Urinary bladder (tissue), 4 donors: Measurements from ENCODE around the gene MAP4K4. TPM values are rescaled to one million over a fixed set of nuclear protein-coding genes. Genes with fewer than 3 reads are reported as not detected.

Experiments used
- DNase-seq: peaks from one replicate; pipeline ENCODE4 v3.0.0-alpha.2; 2015; ENCODE audit errors: extremely low spot score
- H3K27ac ChIP-seq: one replicate; pipeline ENCODE4 v1.5.1; 2013; ENCODE audit warnings: low read depth, mild to moderate bottlenecking, moderate library complexity
- H3K36me3 ChIP-seq: one replicate; pipeline ENCODE4 v1.6.1; 2013; ENCODE audit warnings: mild to moderate bottlenecking, moderate library complexity; ENCODE audit not compliant: insufficient read depth
- H3K4me1 ChIP-seq: one replicate; pipeline ENCODE4 v1.6.1; 2013; ENCODE audit warnings: mild to moderate bottlenecking, moderate library complexity; ENCODE audit not compliant: insufficient read depth
- H3K4me3 ChIP-seq: one replicate; pipeline ENCODE4 v1.5.1; 2013; ENCODE audit warnings: low read depth, low read length
- WGBS: extraction: QIAGEN DNeasy Blood & Tissue Kit; methylation state at CpG from one replicate; pipeline ENCODE4 v1.1.7; 2013; 5-methylcytosine and 5-hydroxymethylcytosine counted together
- polyA plus RNA-seq: library from polyadenylated mRNA; stranded (reverse); fragments of 200-250 nt; gene quantifications from one replicate; pipeline ENCODE4 v1.2.3, GENCODE V29; 2013
- total RNA-seq: library from RNA; depleted of rRNA; stranded (reverse); fragments of >200 nt; gene quantifications from one replicate; pipeline ENCODE4 v1.2.3, GENCODE V29; 2014
- donor health status: healthy with polysubstance abuse.
- donor health status: healthy.

MAP4K4 gene
- total RNA-seq: 75.7 TPM
- 26.5 TPM for polyA plus RNA-seq

DNA sequence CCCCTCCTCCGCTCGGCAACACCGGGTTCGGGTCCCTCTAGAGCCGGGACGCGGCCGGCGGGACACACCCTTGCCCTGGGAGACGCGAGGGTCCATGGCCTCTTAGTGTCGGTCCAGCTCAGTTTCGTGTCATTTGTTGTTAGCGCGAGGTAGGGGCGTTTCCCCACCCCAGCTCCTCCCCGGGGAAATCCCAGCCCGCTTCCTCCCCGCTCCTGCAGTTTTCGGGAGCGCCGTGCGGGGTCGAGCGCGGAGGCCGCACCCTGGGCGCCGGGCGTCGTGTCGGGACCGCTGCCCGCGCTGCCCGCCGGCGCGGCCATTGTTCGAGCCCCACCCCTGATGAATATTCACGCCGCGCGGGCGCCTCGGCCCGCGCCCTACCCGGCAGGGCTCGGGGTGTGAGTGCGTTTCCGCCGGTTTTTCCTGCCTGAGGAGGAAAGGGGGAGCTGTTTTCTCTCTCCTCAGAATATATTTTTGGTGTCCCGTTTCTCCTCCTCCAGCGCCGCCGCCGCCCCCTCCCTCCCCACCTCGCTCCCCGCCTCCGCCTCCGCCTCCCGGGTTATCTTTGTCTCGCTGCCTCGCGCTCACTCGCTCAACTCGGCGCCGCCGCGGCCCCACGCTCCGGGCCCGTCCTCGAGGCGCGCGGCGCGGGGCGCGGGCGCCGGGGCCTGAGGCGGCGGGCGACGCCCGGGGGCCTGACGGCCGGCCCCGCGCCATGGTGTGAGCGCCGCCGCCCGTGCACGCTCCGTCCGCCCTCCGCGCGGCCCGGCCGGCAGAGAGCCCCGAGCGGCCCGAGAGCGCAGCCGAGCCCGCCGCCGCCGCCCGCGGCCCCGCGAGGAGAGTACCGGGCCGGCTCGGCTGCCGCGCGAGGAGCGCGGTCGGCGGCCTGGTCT lies at the start of gene MAP4K4:
MAP4K4 (plus strand) TSS at position 584 of the 890 bp plus-strand sequence. CDS start 374 bp downstream, outside the sequence.
- H3K4me1 ChIP-seq: peaks cover 2% of the 10 kb centered on the region

DNA sequence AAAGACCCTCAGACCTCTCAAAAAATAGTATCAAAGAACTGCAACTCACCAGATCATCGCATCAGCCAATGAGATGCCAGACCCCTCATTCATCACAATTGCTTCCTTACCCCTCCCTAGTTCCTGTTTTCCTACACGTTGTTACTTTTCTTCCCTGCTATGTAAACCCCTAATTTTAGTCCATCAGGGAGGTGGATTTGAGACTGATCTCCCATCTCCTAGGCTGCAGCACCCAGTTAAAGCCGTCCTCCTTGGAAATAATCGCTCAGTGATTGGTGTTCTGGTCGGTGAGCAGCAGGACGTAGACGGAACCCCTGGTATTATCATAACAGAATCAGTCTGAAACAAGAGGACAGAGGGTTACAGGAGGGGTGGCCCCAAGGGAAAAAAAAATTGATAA lies 44.0 kb upstream of the MAP4K4 start:
- 84% methylated on average over 7 of the region's 7 CpGs for WGBS
- Histone ChIP-seq H3K27ac (no peak overlapping the region), H3K4me1 (no peaks in the 10 kb centered on the region), H3K36me3 (no peaks in the 10 kb centered on the region), H3K4me3 (no peak overlapping the region)
- DNase-seq: no peak

More for the DNA sequence above, at the start of gene MAP4K4:
- WGBS: under 1% methylated on average over 129 of the region's 129 CpGs
- Histone ChIP-seq H3K4me3 (peak within 1 kb of the TSS; percentile 86), H3K27ac (peak within 1 kb of the TSS; percentile 84), H3K36me3 (no peaks in the 10 kb centered on the region)
- DNase-seq: peak; percentile 70

DNA sequence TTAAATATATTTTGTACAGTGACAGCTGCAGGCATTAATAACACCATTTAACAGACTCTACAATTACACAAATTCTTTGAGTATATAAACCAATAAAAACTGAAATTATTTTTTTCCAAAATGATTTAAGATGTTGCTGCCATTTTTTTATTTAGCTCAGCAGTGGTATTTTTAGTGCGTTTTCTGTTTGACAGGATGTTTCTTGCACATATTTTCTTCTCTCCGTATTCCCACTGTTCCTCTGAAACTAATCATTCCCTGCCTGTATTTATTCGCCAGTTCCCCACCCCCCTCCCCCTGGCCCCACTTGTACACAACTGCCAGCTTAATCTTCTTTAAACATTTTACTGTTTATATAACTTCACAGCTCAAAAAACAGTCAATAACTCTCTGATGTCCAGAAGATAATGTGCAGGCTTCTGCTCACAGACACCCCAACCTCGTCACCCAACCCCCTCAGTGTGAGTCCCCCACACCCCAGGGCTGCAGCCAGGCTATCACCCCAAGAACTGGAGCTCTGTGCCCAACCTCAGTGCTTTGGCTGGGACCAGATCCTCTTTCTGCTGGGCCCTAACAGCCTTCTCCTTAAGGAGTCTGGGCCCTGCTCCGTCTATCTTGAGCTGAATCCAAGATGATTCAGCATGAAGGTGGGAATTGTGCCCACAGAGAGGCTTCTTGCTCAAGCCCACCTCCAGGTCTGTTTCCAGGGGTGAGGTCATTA lies 41.6 kb upstream of the MAP4K4 start:
- Histone ChIP-seq H3K27ac (no peak overlapping the region), H3K36me3 (no peaks in the 10 kb centered on the region), H3K4me3 (no peak overlapping the region), H3K4me1 (no peaks in the 10 kb centered on the region)
- no peak for DNase-seq
- 33% methylated on average over 5 of the region's 5 CpGs for WGBS

DNA sequence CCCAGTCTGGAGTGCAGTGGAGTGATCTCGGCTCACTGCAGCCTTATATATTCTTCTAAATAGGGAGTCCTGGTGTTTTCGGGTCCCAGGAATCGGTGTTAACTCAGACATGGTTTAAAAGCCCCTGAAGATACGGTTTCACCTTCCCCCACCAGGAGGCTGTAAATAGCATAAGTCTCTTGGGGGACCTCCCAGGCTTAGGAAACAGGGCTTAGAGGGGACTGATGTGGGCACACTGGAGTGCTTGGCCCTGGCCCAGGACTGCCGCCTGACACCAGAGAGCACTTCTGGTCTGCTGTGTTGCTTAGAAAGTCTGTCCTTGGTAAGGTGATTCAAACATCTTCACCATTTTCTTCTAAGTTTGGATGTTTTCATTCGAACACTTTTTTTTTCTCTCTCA lies 39.7 kb upstream of the MAP4K4 start:
- Histone ChIP-seq H3K4me3 (no peak overlapping the region), H3K36me3 (no peaks in the 10 kb centered on the region), H3K27ac (no peak overlapping the region), H3K4me1 (no peaks in the 10 kb centered on the region)
- DNase-seq: no peak
- WGBS: 84% methylated on average over 6 of the region's 6 CpGs

DNA sequence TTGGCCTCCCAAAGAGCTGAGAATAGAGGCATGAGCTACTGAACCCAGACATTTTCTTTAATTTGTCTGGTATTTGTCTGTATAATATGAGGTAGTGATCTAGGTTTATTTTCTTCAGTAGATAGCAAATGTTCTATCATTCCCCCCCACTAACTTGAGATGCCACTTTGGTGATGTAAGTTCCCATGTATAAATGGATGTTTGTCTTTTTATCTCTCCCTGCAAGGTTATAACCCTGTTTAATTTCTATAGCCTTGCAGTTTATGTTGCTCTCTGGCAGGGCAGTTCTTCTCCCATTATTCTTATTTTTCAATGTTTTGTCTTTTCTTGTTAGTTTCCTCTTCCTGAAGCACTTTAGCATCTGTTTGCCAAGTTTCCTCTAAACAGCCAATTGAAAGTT lies 39.1 kb upstream of the MAP4K4 start:
- no peaks in the 10 kb centered on the region for H3K4me1 ChIP-seq
- no peak for DNase-seq

DNA sequence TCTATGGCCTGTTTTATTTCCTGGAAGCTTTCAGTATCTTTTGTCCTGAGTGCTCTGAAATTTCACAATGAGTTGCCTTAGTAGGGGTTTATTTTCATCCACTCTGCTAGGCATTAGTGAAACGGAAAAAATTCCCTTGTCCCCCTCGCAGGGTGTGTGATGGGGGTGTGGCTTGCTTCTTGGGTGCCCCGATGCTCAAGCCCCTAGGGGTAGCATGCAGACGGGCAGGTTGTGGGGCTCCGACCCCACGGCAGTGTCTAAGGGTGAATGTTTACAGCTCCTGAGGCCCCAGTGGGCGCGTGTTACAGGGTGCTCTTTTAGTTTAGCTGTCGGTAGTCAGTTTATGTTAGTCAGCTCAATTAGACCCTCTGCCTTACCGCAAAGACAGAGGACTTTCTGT lies 32.2 kb upstream of the MAP4K4 start:
- no peak for DNase-seq
- Histone ChIP-seq H3K36me3 (no peaks in the 10 kb centered on the region), H3K4me1 (no peaks in the 10 kb centered on the region), H3K27ac (no peak overlapping the region), H3K4me3 (no peak overlapping the region)
- WGBS: 86% methylated on average over 10 of the region's 10 CpGs

More for the DNA sequence above, 39.1 kb upstream of the MAP4K4 start:
- no peak overlapping the region for H3K27ac ChIP-seq
- H3K36me3 ChIP-seq: no peaks in the 10 kb centered on the region
- no peak overlapping the region for H3K4me3 ChIP-seq

DNA sequence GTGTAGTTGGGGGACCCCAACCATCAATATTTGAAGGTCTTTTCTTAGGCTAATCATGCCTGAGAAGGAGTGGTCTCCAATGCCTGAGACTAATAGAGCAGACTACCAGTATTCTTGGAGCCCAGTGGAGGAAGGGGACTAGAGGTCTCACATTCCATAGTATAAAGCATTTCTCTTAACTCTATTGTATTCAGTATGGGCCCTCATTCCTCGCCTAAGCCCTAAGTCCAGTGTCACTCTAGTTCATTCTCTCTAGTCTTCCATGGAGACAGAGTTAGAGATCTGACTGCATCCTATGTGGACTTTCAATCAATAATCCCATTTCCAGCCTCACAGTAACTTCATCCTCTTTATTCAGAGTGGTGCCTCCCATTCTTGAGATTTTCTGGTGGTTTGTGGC lies 29.7 kb upstream of the MAP4K4 start:
- H3K36me3 ChIP-seq: no peaks in the 10 kb centered on the region
- H3K4me3 ChIP-seq: no peak overlapping the region
- no peaks in the 10 kb centered on the region for H3K4me1 ChIP-seq
- 90% methylated on average over 1 of the region's 1 CpG for WGBS
- no peak overlapping the region for H3K27ac ChIP-seq
- no peak for DNase-seq

DNA sequence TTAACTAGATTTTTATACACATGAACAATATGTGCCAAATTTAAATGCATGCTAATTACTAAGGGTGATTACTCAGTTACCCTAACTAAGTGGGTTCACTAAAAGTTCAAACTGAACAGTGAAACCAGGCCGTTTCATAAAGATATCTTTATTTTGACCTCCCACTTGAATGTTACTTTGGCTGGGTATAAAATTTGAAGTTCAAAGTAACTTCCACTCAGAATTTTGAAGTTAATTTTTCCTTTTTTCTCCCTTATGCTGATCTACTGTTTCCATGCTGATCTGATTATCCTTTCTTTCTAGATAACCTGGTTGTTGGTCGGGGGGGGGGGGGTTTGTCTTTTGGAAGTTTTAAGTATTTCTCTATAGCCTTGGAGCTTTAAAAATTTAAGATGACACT lies 25.5 kb upstream of the MAP4K4 start:
- DNase-seq: no peak
- Histone ChIP-seq H3K27ac (no peak overlapping the region), H3K36me3 (no peaks in the 10 kb centered on the region), H3K4me1 (no peaks in the 10 kb centered on the region), H3K4me3 (no peak overlapping the region)
- WGBS: 50% methylated on average over 2 of the region's 2 CpGs

DNA sequence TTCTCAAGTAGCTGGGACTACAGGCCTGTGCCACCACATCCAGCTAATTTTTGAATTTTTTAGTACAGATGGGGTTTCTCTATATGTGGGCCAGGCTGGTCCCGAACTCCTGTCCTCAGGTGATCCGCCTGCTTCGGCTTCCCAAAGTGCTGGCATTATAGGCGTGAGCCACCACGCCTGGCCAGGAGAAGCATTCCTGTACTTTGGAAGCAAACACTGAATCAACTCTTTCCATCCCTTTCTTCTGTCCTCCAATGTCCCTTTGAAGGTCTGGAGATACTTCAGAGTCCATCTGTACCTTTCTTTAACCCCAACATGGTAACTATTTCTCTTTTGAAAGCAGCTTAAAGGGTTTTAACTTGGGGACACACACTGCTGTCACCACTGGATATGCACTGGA lies 23.6 kb upstream of the MAP4K4 start:
- no peaks in the 10 kb centered on the region for H3K4me1 ChIP-seq

DNA sequence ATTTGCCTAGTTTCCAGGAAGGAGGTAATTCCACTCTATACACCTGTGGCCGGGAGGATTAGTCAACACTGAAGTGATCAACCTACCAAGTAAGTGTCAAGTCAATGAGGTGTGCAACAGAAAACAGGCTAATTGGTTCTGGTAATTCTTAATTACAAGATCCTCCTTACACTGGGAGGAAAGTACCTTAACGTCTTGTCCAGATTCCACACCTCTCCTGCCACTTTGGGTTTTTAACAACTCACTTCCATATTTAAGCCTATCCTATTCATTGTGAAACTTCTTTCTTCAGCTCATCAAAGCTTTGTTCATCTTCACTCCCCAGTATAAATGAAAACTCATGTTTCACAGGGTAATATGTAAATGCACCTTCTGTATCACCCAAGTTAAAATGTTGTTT lies 22.0 kb upstream of the MAP4K4 start:
- Histone ChIP-seq H3K4me3 (no peak overlapping the region), H3K27ac (no peak overlapping the region), H3K4me1 (no peaks in the 10 kb centered on the region), H3K36me3 (no peaks in the 10 kb centered on the region)
- no peak for DNase-seq
- WGBS: 45% methylated on average over 2 of the region's 2 CpGs

More for the DNA sequence above, 23.6 kb upstream of the MAP4K4 start:
- H3K36me3 ChIP-seq: no peaks in the 10 kb centered on the region
- no peak for DNase-seq
- WGBS: 98% methylated on average over 5 of the region's 5 CpGs
- no peak overlapping the region for H3K4me3 ChIP-seq
- no peak overlapping the region for H3K27ac ChIP-seq

DNA sequence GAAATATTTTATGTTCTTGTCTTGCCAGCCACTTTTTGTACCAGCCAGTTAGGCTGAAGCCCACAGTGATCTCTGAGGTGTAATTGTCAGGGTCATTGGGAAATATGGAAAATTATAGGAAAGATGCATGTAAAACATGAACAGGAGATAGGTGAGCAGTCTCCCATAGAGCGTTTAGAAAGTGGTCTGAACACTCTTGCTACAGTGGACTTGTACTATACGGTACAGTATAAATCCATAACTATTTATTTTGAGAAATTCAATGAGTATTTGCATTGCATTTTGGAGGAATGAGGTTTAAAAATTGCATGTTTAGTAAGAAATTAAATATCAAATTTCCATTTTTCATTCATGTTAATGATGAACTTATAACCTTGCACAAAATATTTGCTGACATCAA lies 20.8 kb upstream of the MAP4K4 start:
- 95% methylated on average over 2 of the region's 2 CpGs for WGBS
- H3K4me1 ChIP-seq: no peaks in the 10 kb centered on the region
- H3K4me3 ChIP-seq: no peak overlapping the region
- H3K36me3 ChIP-seq: no peaks in the 10 kb centered on the region
- no peak for DNase-seq
- no peak overlapping the region for H3K27ac ChIP-seq

DNA sequence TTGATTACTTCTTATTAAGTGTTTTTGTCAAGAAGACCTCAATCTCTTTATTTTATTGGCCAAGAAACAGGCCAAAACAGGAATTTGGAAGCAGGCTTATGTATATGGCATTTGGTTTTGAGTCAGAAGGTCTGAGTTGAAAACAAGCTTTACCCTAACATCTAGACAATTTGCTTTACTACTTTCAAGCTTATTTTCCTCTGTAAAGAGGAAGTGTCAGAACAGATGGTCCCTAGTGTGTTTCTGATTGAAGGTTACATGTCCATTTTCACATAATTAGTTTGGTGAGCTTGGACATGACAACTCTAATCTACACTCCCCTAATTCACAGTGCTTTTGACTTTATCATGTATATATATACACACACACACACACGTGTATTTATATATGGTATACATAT lies 19.8 kb upstream of the MAP4K4 start:
- H3K4me3 ChIP-seq: no peak overlapping the region
- no peaks in the 10 kb centered on the region for H3K4me1 ChIP-seq
- H3K27ac ChIP-seq: no peak overlapping the region
- H3K36me3 ChIP-seq: no peaks in the 10 kb centered on the region
- WGBS: 39% methylated on average over 1 of the region's 1 CpG
- DNase-seq: no peak

DNA sequence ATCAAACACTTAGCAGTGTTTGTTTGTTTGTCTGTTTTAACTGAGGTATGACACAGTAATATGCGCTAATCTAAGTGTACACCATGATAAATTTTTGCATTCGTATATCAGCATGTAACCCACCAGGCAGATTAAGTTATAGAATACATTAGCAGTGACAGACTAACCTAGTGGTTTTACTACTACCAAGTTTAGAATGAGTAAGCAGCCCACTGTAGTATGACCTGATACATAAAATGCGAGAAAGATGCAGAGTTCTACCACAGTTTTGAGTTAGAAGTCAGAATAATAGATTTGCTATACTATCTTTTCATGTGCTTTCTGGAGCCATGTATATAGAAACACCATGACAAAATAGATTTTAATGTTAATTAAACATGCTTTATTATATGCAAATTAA lies 19.1 kb upstream of the MAP4K4 start:
- Histone ChIP-seq H3K27ac (no peak overlapping the region), H3K4me1 (no peaks in the 10 kb centered on the region), H3K4me3 (no peak overlapping the region), H3K36me3 (no peaks in the 10 kb centered on the region)
- no peak for DNase-seq
- 94% methylated on average over 3 of the region's 3 CpGs for WGBS
